Non-pigmented ciliary epithelial cell (primary cell): Measurements from ENCODE around the gene TENT5D.
"Not testable (repeated sequence)": the region's sequence is repeated elsewhere in the genome, so short reads cannot be mapped to it uniquely, and the experiment has no call there.

Experiments used
- DNase-seq: peaks from one replicate; pipeline ENCODE4 v3.0.0-alpha.2; 2010; ENCODE audit warnings: low read depth

Gene TENT5D

GRCh38 chrX:80420147-80420546 lies at the start of gene TENT5D:
TSS of gene TENT5D (plus strand) at chrX:80420447. CDS start at chrX:80442540, 22,093 bp downstream.
- no peak for DNase-seq

DNA sequence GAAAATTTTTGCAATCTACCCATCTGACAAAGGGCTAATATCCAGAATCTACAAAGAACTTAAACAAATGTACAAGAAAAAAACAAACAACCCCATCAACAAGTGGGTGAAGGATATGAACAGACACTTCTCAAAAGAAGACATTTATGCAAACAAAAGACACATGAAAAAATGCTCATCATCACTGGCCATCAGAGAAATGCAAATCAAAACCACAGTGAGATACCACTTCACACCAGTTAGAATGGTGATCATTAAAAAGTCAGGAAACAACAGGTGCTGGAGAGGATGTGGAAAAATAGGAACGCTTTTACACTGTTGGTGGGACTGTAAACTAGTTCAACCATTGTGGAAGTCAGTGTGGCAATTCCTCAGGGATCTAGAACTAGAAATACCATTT lies 34.6 kb upstream of the TENT5D start:
- DNase-seq, result not testable (repeated sequence)

- DNase-seq, result no peak
Measured at GRCh38 chrX:80388206-80388605, 32.0 kb upstream of the TENT5D start.

- DNase-seq, result no peak
Measured at GRCh38 chrX:80412042-80412441, 8.2 kb upstream of the TENT5D start.

GRCh38 chrX:80423000-80423399 lies 2.8 kb downstream of the TENT5D start:
- DNase-seq, result no peak

DNA sequence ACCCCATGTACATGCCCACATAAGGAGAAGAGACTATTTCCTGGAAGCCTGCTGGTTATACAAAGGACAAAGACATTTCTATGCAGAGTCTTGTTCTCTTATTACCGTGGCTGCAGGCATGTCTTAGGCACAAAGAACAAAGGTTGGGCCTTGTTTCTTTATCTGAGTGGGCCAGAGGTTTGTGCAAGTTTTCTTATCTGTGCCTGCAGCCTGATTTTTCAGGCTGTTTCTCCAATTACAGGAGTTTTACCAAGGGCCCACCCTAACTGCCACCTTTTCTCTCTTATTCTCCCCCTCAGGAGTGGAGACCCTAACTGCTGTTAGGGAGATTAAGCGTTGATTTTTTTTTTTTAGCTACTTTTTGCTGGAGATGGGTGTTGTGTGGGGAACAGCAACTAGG lies 3.5 kb downstream of the TENT5D start:
- DNase-seq, result no peak

DNA sequence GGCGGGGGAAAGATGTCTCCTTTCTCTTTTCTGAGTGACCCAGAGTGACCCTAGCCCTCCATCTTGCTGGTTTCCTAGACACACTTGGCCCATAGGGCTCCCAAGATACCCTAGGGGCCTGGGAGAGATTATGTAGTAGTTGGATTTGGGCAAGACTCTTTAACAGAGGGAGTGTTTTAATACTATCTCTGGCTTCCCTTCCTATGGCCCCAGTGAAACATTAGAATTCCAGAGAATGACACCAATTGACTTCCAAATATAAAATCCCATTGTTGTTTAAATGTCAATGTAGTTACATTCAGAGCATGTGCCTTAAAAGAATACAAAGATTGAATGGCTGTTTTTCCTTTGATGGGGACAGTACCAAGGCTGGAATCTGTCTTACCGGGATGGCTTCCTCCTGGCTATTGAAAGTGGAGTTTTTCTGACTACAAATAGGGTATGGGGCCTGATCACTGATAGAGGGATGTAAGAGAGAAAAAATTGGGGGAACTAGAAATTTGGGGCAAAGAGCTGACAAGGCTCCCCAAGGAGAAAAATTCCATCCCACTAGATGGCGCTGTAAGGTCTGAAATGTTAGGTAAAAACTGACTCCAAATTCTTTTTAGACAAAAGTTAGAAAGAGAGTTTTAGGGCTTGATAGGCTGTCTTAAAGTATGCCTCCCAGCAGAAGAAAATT lies 10.7 kb downstream of the TENT5D start:
- DNase-seq, result no peak

DNA sequence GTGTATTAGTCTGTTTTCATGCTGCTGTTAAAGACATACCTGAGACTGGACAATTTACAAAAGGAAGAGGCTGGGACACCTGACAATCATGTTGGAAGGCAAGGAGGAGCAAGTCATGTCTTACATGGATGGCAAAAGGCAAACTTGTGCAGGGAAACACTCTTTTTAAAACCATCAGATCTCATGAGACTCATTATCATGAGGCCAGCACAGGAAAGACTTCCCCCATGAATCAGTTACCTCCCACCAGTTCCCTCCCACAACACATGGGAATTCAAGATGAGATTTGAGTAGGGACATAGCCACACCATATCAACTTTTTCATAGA lies 11.2 kb downstream of the TENT5D start:
- no peak for DNase-seq

- DNase-seq, result no peak
Measured at GRCh38 chrX:80432441-80432840, 12.2 kb downstream of the TENT5D start.

DNA sequence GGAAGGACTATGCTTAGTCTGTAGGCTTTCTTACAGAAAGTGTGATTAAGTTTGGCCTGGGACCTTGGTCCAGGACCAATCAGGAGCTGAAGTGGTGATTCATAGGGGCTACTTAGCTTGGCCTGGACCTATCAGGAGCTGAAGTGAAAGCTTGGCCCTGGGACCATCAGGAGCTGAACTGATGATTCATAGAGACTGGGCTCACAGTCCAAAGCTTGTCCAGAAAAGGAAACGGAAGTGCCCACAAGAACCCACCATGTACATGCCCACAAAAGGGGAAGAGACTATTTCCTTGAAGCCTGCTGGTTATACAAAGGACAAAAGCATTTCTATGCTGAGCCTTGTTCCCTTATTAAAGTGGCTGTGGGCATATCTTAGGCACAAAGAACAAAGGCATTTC lies 12.6 kb downstream of the TENT5D start:
- DNase-seq, result no peak

DNA sequence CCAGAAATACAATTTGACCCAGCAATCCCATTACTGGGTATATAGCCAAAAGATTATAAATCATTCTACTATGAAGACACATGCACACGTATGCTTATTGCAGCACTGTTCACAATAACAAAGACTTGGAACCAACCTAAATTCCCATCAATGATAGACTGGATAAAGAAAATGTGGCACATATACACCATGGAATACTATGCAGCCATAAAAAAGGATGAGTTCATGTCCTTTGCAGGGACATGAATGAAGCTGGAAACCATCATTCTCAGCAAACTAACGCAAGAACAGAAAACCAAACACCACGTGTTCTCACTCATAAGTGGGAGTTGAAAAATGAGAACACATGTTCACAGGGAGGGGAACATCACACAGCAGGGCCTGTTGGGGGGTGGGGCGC lies 47.9 kb downstream of the TENT5D start:
- DNase-seq, result not testable (repeated sequence)

GRCh38 chrX:80471582-80471981 lies 51.3 kb downstream of the TENT5D start:
- DNase-seq, result no peak

DNA sequence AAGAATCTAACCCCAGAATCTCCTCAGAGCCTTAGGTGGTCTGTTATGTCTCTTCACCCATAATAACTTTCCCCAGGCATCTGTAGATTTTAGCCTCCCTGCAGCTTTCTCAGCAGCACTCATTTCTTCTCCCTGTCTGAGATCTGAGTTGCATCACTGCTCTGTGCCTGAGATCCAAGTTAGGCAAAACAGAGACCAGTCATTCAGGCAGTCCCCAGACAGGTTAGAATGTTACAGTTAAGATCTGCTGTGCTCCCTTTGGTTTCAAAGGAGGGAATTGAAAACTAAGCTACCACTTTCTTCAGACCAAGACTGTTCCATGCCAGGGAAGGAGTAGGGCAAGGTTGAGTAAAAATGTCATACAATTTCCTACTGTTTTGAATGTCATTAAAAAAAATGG lies 65.3 kb downstream of the TENT5D start:
- no peak for DNase-seq

DNA sequence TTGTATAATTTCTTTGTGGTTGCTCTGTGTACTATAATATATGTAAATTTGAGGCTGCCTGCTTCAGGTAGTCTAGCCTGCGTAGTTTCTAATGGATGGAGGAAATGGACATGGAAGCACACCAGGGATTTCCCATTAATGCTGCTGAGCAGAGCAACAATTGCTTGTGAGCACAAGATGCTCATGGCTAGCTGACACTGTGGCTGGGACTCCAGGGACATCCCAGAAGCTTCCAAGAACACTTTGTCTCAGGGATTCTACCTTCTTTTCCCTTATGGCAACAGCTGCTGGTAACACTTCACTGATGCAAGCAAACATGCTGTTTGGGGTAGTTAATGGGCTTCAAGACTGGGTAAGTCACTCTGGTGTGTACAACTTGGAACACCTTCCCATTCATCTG lies 66.1 kb downstream of the TENT5D start:
- DNase-seq, result no peak

DNA sequence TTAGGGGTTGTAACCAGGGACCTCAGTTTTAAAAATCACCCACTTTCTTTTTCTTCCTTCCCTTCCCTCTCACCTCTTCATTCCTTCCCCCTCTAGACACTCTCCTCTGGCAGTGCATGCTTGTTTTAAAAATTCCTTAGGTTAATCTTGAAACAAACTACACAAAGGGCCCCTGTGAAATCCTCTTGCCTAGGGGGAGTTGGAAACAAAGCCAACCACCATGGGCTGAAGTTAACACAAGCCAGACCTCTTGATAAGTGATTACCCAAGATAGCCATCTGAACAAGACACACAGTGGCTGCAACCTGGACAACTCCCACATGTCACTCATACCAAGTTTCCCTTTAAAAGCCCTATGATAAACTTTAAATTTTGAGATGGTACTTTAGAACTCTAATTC lies 68.9 kb downstream of the TENT5D start:
- no peak for DNase-seq
